ENCODE data around the gene HTR3D. TPM values are rescaled to one million over a fixed set of nuclear protein-coding genes. Genes with fewer than 3 reads are reported as not detected.

HTR3D gene
- total RNA-seq (2022; extraction: Qiagen RNA extraction): not detected in 5 replicates

DNA sequence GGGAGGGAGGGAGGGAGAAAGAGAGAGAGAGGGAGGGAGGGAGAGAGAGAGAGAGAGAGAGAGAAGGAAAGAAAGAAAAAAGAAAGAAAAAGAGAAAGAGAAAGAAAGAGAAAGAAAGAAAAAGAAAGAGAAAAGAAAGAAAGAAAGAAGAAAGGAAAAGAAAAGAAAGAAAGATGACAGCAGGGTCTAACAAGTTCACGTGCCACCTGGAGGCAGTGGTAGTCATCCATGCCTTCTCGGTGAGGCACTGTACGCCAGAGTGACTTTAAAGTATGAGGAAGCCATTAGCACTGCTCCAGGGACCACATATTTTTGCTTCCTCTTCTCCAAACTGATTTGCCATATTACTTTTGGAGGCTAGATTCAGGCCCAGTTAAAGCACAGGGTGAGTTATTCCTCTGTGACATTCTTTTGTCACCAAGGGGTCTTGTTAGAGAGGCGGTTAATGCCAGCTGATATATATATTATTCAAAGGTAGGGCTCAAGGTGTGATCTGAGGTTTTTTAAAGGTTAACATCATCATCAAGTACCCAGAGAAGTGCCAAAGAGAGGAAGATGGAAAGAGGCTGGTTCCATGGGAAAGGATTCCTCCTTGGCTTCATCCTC lies at the start of gene HTR3D:
Gene HTR3D, plus strand, starts transcription at position 556 of the 606 bp plus-strand sequence. Its CDS starts 0 bp downstream, at position 556.

DNA sequence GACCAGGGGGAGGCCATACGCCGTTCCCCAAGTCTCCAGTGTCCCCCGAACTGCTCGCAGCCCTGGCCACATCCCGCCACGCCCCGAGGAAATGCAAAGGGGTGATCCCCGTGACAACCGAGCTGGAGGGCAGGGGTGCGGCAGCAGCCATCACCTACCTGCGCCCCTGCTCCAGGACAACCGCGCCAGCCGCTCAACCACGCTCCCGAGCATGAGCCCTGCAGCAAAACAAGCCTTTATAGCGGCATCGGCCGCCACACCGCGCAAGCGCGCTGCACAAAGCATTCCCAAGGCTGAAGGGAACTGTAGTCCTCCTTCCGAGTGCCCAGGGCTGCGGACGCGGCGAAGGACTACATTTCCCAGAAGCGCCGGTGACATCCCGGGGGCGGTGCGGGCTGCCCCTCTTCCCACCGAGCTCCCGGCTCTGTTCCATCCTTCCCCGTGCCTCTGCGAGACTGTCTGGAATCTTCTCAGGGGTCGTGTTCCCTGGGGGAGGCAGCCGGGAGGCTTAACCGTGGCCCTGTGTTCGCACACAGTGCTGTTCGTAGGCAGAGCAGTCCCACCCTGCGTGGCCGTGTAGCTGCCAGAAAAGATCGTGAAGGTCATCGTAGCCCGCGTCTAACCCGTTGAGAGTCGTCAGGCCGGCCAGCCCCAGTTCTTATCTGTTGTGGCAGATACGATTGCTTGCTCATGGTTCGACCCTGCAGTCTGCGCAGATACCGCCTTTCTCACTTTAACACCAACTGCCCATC lies 13.7 kb upstream of the HTR3D start, which contains the start of gene ABCC5:
Gene ABCC5, minus strand, starts transcription at position 213 of the 752 bp plus-strand sequence. CDS start 3,492 bp downstream, outside the sequence.

GRCh38 chr3:184052767-184053166 lies 21.2 kb downstream of the HTR3D start, which contains the start of gene HTR3C:
TSS of gene HTR3C (plus strand) at chr3:184053047. CDS start at chr3:184053081, 34 bp downstream.

Other genes starting within 250 kb of the HTR3D start
- gene MAP6D1, start 206.2 kb upstream of the HTR3D start, total RNA-seq (2022; extraction: Qiagen RNA extraction): 3.6 to 7.8 TPM (median 7.2 TPM) in 5 replicates
- gene PARL, start 146.9 kb upstream of the HTR3D start, total RNA-seq (2022; extraction: Qiagen RNA extraction): 61.7 to 71.7 TPM (median 64.6 TPM) in 5 replicates
- 12.4 to 17.3 TPM (median 15.4 TPM) in 5 replicates for gene ABCC5, start 13.9 kb upstream of the HTR3D start, total RNA-seq (2022; extraction: Qiagen RNA extraction)
- gene HTR3C, start 21.3 kb downstream of the HTR3D start, total RNA-seq (2022; extraction: Qiagen RNA extraction): not detected in 5 replicates
- not detected in 5 replicates for gene HTR3E, start 65.3 kb downstream of the HTR3D start, total RNA-seq (2022; extraction: Qiagen RNA extraction)
- gene EIF2B5, start 103.6 kb downstream of the HTR3D start, total RNA-seq (2022; extraction: Qiagen RNA extraction): 25.3 to 30.3 TPM (median 28.3 TPM) in 5 replicates
- gene DVL3, start 123.6 kb downstream of the HTR3D start, total RNA-seq (2022; extraction: Qiagen RNA extraction): 17.9 to 27.2 TPM (median 23.7 TPM) in 5 replicates
- 296 to 311 TPM (median 303 TPM) in 5 replicates for gene AP2M1, start 143.1 kb downstream of the HTR3D start, total RNA-seq (2022; extraction: Qiagen RNA extraction)
- 28.9 to 38.9 TPM (median 34.0 TPM) in 5 replicates for gene ABCF3, start 154.5 kb downstream of the HTR3D start, total RNA-seq (2022; extraction: Qiagen RNA extraction)
- 0.21 to 0.60 TPM (median 0.34 TPM) in 5 replicates for gene VWA5B2, start 197.8 kb downstream of the HTR3D start, total RNA-seq (2022; extraction: Qiagen RNA extraction)
- gene ALG3, start 217.2 kb downstream of the HTR3D start, total RNA-seq (2022; extraction: Qiagen RNA extraction): 62.0 to 84.4 TPM (median 69.1 TPM) in 5 replicates
- gene EEF1AKMT4, start 217.9 kb downstream of the HTR3D start, total RNA-seq (2022; extraction: Qiagen RNA extraction): 9.6 to 13.2 TPM (median 11.4 TPM) in 5 replicates
- 0.86 to 1.9 TPM (median 1.6 TPM) in 5 replicates for gene CAMK2N2, start 229.8 kb downstream of the HTR3D start, total RNA-seq (2022; extraction: Qiagen RNA extraction)
- gene ECE2, start 244.3 kb downstream of the HTR3D start, total RNA-seq (2022; extraction: Qiagen RNA extraction): not detected in 5 replicates

Measured in A549 treated with Mapracorat at 1 μM for 4 hours (cell line).